Measurements from ENCODE around the gene HTR2A.

HTR2A gene

DNA sequence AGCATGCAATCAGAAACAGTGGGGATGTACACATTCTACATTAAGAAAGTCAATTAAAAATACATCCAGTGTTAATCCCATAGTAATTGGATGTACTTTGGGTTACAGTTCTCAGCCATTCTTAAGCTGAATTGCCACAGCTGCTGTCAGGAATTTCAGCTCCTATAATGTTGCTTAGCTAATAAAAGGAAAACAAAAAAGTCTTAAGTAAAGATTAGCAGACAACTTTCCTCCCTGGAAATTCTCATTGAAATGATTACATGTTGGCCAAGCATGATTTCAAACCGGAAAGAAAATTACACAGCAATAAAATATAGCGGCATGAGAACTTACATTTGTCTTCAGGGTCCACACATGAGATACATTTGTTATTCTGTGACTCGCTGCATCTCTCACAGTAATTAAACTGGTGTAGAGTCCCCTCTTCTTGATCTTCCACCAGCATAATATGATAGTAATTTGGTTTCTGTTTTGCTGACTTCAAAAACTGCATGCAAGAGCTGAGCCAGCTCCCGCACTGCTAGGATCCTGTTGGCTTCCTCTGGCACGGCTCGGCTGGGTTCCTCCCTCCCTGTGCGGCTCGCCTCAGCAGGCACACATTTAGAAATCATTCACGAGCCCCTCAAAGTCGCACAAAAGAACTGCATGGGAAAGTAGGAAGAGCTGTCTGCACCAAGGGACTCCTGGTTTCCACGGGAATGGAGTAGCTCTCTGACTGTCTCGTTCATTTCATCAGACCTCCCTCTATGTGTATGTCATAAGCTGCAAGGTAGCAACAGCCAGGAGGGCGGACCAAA, at the start of gene HTR2A:
Gene HTR2A, minus strand, starts transcription at position 713 of the 797 bp plus-strand sequence. CDS start 1,147 bp downstream, outside the sequence.
- DNase-seq = no peak

DNA sequence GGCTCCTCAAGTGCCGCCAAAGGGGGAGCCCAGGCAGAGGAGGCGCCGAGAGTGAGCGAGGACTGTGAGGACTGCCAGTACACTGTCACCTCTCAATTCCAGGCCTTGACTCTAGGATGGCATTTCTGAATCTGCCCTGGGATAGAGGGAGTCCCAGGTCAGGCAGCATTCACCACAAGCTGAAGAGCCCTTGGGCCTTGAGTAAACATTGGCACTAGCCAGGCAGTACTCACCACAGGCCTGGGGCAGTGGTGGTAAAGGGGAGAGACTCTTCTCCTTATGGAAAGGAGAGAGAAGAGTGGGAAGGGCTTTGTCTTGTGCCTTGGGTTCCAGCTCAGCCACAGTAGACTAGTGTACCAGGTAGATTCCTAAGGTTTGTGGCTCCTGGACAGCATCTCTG, 39.7 kb upstream of the HTR2A start:
- no peak for DNase-seq

DNA sequence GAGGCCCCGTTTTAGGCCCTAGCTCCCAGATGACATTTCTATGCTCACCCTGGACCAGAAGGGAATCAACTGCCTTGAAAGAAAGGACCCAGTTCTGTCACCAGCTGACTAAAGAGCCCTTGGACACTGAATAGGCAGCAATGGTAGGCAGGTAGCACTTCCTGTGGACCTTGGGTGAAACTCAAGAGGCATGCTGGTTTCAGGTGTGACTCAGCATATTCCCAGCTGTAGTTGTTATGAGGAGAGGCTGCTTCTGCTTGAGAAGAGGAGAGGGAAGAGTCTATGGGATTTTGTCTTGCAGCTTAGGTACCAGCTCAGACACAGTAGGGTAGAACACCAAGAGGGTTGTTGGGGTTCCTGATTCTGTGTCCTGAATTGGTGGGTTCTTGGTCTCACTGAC, 37.9 kb upstream of the HTR2A start:
- DNase-seq = no peak

DNA sequence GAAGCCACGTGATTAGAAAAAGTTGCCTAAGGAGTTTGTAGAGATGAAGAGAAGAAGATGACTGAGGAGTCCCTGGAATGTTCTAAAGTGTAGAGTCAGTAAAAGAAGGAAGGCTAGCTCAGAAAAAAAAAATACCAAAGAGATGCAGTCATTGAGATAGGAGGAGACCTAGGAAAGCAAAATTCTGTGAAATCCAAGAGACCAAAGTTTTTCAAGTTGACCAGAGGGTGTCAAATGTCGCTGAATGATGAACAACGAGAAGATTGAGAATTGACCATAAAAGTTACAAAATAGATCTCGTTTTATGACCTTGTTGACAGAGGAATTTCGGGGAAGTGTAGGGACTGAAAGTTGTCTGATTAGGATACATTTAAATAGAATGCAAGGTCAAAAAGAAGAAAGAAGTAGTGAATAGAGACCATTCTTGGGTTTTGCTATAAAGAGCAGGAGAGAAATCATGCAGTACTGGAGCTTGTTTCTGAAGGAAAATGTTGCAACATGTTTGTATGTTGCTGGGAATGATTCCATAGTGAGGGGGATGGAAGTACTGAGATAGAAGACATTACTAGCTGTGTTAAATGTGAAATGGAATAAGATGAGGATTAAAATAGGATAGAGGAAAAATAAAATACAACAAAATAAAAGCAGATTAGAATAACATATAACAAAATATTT, 30.2 kb upstream of the HTR2A start:
- no peak for DNase-seq

DNA sequence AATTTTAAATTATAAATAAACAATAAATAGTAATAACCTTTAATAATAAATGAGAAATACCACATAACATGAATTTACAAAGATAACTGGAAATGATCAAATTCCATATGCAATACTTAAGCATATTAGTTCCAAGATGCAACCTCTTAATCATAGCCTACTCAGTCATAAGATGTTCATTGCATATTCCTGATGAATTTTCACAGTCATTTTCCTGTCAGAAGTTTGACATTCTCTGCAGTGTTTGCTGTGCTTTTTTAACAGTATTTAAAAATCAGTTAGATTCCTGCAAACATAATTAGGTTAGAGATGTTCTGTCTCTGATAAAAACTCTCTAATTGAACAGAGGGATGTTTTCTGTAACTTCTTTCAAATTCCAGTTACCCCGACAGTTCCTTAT, 28.6 kb upstream of the HTR2A start:
- no peak for DNase-seq

DNA sequence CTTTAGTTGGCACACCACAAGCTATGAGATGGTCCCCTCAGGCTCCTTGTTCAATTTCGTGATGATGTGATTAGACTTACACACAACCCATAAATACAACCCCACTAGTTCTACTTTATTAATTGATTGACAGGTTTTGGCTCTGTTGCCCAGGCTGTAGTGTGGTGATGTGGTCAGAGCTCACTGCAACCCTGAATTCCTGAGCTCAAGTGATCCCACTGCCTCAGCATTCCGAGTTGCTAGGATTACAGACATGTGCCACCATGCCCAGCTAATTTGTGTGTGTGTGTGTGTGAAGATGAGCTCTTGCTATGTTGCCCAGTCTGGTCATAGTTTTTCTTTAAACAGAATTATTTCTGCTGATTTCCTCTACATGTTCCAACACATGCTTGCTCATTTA, 17.5 kb upstream of the HTR2A start:
- DNase-seq = no peak

DNA sequence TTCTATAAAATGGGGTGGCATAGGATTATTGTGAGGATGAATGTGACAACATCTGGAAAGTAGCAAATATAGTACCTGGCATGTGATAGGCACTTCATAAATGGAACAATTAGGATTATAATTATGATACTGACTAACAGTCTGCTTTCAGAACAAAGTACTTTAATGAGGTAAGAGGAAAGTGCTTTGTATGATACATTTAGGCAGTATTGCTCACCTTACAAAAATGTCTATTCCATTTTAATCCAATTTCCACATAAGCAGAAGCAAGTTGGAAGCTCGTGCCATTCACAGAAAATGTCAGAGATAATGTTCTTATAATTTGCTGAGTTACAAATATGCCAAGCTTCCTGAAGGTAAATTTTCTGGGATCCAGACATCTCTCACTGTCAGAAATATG, 16.9 kb upstream of the HTR2A start:
- DNase-seq = no peak

DNA sequence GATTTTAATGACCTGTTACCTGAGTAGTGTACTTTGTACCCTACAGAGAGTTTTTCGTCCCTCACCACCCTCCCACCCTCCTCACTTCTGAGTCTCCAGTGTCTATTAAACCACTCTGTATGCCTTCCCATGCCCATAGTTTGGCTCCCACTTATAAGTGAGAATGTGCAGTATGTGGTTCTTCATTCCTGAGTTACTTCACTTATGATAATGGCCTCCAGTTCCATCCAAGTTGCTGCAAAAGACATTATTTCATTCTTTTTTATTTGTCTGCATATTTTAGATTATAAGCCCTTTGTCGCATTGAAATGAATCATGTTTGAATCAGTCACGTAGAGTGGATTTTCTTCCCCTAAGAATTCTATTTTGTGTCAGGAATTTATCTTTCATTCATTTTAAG, 12.2 kb upstream of the HTR2A start:
- DNase-seq = no peak

DNA sequence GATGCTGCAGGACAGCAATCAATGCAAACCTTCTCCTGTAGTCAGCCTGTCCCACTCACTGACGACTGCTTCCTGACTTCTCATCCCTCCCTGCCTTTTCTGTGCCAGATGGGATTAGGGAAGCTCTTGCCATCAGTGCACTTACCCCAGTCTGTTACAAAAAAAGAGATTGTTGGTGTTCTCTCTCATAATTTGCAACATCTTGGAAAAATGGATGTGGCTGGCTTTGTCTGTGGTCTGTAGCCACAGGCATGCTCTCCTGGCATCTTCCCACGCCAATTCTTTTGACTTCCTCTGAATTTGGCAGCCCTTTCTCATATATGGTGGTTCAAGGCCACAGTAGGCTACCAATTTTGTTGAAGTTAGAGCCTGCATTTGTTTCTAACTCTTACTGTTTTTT, 11.6 kb upstream of the HTR2A start:
- no peak for DNase-seq

DNA sequence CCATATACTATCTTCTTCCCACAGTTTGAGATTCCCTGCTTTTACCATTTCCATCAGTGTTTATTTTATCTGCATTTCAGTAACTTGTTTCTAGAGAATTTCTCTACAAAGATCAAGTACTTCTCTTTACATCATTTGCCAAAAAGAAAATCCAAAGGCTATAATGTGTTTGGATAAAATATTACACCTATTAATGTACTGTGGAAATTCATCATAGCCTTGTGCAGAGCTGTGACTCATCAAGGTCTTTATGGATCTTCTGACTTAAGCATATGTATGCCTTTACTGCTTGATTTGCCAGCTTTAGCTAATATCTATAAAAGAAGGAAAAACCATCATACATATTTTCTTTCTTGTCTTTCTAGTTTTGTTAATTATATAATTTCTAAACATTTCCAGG, 9.6 kb upstream of the HTR2A start:
- DNase-seq = no peak

DNA sequence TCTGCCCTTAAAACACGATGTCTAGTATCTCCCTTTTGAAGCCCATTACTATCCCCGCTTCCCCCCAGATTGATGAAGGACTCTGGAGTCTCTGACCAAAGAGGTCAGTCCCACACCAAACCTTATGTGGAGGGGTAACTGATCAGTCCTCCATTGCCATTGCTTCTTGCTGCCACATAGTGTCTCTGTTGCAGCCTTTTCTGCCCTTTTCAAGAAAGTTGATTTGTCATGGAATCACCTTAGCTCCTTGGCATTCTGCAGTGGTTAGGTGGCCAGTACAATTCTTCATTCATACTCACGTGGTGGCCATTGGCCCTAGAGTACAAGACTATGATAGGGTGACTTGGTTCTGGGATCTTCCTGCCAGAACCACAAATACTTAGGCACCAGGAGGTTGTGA, 8.4 kb upstream of the HTR2A start:
- no peak for DNase-seq

DNA sequence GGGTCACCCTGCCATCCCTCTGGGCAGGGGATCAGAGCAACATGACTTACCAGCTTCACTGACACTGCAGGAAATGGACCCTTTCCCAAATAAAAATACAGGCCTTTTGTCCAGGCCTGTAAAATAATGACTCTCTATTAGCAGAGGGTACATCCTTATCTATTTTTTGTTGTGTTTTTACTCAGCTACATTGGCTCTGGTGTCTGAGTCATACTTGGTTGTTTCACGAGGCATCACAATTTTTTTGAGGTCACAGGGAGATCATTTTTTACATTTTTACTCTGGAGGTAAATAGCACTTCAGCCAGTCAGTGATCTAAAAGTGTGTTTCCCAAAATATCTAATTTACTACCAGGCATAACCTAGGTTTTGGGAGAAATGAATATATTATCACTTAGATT, 6.9 kb upstream of the HTR2A start:
- no peak for DNase-seq

DNA sequence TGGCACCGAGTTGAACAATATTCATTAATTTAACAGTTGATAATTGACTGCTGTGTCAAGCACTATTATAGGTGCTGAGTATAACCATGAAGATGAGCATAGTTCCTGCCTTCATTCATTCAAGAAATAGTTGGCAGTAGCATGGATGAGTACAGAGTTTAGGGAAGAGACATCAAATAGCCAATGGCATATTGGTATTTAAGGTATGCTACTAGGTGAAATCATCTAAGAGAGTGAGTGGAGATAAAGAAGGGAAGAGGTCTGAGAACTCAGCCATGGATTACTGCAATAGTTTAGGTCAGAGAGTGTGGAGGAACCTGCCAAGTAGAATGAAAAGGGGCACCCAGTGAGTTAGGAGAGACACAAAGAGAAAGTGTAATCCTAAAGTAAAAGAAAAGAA, 4.9 kb upstream of the HTR2A start:
- DNase-seq = no peak

DNA sequence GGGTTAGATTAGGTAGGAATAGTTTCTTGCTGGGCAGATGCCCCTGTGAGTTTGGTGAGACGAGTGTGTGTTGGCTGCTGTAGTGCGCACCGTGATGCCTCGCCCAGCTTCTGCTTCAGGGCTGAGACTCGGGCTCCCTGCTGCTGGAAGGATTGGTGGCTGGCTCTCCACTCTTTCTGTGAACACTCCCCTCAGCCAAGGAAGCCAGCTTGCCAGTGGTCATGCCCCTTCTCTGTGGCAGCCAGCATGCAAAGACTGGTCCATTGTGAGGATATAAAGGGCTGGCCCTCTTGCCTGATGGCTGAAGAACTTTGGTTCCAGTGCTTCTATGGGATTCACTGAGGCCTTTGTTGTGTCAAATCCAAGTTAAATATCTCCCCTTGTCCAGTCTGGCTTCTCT, 2.9 kb upstream of the HTR2A start:
- DNase-seq = no peak

DNA sequence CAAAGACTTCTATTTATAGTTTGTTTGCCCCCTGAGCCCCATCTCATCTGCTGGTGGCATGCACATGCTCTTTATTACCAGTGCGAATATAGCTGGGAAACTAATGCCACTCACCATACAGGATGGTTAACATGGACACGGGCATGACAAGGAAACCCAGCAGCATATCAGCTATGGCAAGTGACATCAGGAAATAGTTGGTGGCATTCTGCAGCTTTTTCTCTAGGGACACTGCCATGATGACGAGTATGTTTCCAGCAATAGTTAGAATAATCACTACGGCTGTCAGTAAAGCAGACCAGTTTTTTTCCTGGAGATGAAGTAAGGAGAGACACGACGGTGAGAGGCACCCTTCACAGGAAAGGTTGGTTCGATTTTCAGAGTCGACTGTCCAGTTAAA, 1.5 kb downstream of the HTR2A start:
- DNase-seq = no peak

DNA sequence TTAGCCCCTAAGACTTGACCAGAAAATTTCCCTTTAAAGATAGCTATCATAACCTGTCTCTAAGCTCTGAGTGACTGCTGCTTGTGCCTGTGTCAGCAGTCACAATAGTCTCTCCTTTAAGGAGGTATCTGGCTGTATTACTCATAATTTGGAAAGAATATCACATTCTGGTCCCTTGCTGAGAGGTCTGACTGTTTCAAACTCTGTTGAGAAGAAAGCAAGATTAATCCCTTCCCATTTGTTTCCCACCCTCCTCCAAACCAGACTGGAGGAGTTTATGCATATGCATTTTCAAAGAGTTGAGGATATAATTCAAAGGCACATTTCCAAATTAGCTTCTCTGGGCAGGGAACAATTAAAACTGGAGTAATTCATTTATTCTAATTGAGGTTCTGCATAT, 2.3 kb downstream of the HTR2A start:
- DNase-seq = no peak

DNA sequence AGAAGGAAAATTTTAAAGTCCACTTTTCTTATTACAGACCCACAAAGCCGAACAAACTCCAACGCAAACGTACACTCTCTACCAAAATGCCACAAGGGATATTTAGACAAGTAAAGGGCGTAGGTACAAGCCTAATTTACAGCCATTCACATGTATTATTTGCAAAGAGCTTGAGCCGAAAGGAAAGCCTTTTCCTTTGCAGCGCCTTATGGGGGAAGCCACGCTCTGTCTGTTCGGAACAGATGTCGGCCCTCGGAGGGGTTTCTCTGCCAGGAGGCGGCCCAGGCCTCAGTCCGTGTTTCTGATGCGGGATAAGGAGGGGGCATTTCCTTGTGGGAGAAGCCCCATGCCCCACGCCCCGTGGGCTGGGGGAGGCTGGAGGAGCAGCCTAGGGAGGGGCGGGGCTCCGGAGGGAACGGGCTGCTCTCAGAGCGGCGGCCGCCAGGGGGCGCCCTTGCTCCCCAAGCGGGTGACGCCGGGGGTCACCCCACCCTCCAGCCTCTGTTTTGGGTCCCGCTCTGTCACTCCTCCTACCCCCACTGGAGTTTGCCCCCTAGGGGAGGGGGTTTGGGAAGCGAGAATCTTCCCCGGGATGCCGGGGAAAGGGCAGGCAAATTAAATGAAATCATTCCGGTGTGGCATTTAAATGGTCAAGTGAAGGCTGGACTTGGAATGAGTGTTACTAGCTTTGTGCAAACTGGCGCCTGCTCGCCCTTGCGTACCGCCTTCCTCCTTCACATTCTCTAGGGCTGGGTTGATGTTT, 2.9 kb downstream of the HTR2A start:
- DNase-seq = peak; percentile 88

DNA sequence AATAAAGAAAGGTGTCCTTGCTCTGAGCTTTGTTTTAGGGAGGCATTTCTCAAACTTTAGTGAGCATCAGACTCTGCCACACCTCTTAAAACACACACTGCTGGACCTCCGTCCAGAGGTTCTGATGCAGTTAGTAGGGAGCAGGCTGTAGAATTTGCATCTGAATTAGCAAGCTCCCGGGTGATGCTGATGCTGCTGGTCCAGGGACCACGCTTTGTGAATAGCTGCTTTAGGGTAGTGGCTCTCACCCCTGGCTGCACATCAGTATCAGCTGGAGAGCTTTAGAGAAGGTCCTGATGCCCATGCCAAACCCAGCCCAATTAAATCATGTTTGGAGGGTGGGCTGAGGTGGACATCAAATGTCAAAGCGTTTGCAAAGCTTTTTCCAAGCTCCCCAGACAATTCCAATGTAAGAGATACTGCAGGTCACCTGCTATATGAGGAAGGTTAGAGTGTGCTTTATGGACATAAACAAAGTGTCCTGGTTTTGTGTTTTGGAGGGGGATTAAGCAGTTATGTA, 3.6 kb downstream of the HTR2A start:
- no peak for DNase-seq

DNA sequence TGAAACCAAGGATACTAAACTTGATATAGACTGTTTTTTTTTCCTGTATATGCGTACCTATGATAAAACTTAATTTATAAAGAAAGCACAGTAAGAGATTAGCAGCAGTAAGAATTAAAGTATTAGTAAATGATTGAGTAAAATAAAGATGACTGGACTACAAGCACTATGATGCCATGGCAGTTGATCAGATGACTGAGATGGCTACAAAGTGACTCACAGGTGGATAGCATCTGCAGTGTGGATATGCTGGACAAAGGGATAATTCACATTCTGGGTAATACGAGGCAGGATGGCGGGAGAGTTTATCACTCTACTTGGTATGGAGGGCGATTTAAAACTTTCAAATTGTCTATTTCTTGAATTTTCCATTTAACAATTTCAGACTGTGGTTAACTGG, 11.8 kb downstream of the HTR2A start:
- DNase-seq = no peak

DNA sequence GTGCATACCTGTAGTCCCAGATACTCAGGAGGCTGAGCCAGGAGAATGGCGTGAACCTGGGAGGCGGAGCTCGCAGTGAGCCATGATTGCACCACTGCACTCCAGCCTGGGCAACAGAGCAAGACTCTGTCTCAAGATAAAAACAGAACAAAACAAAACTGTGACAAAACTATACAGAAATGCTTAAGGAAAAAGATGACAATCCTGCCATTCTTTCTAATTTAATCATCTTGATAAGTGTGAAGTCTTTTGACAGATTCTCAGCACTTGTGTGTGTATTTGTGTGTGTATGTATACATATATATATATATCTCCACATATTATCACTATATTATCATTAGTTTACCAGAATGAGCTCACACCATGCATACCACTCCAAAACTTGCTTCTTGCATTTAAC, 12.3 kb downstream of the HTR2A start:
- no peak for DNase-seq

DNA sequence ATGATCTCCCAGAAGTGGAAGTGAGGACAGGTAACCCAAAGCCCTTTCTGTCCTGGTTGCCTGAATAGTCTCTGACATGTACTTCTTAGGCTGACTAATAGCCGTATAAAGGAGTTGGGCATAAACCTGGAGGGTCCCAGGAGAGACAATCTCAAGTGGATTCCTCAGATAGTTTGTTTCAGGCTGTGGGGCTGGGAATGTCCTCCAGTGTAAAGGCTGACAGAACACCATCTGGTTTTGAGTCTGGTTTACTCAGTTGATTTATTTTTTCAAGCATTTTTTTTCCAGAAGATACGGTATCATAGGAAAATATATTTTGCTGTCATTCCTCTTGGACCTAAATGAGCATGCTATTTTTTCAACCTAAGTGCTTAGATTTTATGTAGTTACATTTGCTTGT, 15.2 kb downstream of the HTR2A start:
- DNase-seq = no peak

DNA sequence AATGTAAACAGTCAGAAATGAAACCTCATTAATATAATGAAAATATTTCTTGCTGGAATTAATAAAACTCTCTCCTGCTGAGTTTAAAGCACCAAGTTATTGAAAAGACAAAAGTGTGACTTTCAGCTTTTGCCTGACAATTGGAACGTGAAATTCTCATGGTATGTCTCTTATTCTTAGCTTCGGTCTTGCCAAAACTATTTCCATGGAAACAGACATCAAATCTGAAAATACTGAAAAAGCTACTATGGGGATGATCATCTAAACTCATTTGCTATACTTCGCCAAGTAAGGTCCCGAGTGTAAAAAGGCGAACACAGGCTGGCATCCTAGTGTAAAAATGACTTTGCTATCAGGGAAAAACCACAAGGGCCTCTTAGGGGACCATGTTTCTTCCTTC, 22.8 kb downstream of the HTR2A start:
- DNase-seq = no peak

DNA sequence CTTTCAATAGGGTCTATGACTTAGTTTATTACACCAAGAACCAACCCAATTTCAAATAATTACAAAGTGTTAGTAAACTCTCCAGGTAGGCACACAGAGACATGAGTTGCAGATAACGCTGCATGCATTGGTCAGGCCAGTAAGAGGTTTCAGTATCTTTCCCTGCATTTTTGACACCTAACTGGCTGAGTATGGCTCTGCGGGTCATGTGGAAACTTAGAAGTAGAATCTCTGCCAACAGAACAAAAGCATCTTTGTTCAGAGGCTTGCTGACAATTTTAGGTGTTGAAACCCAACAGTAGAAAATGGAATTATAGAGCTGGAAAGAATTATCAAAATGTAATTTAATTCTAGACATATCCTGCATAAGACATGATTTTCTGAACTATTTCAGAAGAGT, 25.3 kb downstream of the HTR2A start:
- no peak for DNase-seq

DNA sequence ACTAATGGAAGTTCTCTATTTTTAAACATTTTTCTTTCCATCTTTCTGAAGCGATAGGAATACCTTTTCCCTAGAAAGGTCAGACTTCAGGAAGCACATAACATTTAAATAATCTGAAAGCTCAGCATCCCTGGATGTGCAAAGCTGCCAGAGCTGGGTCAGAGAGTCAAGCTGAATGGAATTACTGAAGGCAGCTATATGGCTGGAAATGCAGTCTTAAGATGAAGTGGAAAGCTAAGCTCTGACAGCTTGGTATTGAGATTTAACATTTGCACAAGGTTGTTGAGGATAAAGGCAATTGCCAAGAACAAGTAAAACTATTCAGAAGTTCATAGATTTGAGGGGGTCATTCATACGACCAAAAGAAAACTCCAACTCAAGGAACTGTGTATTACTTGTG, 28.8 kb downstream of the HTR2A start:
- DNase-seq = no peak

Measured in activated CD8-positive, alpha-beta memory T cell treated with anti-CD3 and anti-CD28 coated beads for 24 hours (primary cell).